Spleen (tissue), 7 donors: Measurements from ENCODE around the gene PPP1R13B.

ENCODE experiments used
- POLR2A ChIP-seq, 3 donors: fragments of 450-650 bp; IDR thresholded peaks; one replicate each; pipeline ENCODE4 v1.5.1; 2017; ENCODE audit warnings: antibody characterized with exemption in 3 of 3, mild to moderate bottlenecking in 1 of 3
- POLR2AphosphoS5 ChIP-seq, 3 donors: sonication (generic); formaldehyde crosslinking; IDR thresholded peaks; one replicate each; pipeline ENCODE4 v1.5.1; 2017; ENCODE audit warnings: antibody characterized with exemption in 3 of 3
- TF ChIP-seq, protein P1 (sequence below), 11 experiments: fragments of 200-600 bp in 7 of 11; fragments of 450-650 bp in 4 of 11; sonication (generic) in 4 of 11; IDR thresholded peaks in 8 of 11; conservative IDR thresholded peaks in 3 of 11; 1 replicate in 7 of 11; 2 replicates in 4 of 11; pipeline versions ENCODE4 v1.4.0 to v1.8.0; 2016 to 2021; ENCODE audit warnings: antibody characterized with exemption in 11 of 11, inconsistent platforms in 4 of 11, mild to moderate bottlenecking in 1 of 11
- donor health status: DM: no; HTN: no; CAD: no; lungs with moderate emphysema.
- donor health status: DM: no; HTN: no; CAD: no.
- donor health status: DM: no; HTN: no; CAD: no.

DNA sequence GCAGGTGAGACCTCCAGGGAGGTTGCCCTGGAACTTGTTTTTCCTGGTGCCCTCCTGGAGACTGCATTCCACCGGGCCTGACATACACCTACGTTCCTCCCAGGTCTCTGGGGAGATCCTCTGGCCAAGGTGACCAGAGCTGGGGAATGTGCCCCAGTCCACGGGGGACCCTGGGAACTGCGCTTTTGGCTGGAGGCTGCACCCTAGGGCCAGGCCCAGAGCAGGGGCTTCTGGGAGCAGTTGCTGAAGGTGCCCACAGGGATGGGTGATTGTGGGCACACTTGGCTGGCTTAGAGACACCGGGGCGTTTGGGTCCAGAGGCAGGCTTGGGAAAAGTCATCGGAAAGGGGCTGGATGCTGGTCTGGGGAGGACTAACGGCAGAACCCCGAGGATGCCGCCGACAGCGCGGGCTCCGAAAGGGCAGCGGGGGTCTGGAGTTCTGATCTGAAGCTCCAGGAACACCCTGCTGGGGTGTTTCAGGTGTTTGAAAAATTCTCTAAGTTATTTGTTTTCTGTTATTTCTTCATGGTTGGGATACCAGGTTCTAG lies 44.4 kb upstream of the PPP1R13B start:
- TF ChIP-seq, protein P1, sequence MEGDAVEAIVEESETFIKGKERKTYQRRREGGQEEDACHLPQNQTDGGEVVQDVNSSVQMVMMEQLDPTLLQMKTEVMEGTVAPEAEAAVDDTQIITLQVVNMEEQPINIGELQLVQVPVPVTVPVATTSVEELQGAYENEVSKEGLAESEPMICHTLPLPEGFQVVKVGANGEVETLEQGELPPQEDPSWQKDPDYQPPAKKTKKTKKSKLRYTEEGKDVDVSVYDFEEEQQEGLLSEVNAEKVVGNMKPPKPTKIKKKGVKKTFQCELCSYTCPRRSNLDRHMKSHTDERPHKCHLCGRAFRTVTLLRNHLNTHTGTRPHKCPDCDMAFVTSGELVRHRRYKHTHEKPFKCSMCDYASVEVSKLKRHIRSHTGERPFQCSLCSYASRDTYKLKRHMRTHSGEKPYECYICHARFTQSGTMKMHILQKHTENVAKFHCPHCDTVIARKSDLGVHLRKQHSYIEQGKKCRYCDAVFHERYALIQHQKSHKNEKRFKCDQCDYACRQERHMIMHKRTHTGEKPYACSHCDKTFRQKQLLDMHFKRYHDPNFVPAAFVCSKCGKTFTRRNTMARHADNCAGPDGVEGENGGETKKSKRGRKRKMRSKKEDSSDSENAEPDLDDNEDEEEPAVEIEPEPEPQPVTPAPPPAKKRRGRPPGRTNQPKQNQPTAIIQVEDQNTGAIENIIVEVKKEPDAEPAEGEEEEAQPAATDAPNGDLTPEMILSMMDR (IDR thresholded peaks at IDR 0.05 in 8 of 11, conservative IDR thresholded peaks at IDR 0.05 in 3 of 11), result no peak
- TF ChIP-seq POLR2AphosphoS5 (IDR thresholded peaks at IDR 0.05), result no peak
- no peak for TF ChIP-seq POLR2A (IDR thresholded peaks at IDR 0.05)
